CD8-positive, alpha-beta memory T cell (primary cell): ENCODE data around the gene KCTD21. TPM values are rescaled to one million over a fixed set of nuclear protein-coding genes. Genes with fewer than 3 reads are reported as not detected.
A peak's percentile ranks its signal among the peaks of the same experiment; 100 is the strongest.

Source experiments
- CTCF ChIA-PET: fragments of 350-600 bp; sonication (Branson Sonifier 250); formaldehyde crosslinking; loops from one replicate; lab custom pipeline; 2021; ENCODE audit warnings: antibody characterized with exemption; lab: Charles Lee
- POLR2A ChIA-PET: fragments of 350-600 bp; sonication (Branson Sonifier 250); formaldehyde crosslinking; loops from one replicate; lab custom pipeline; 2021; ENCODE audit warnings: antibody characterized with exemption; lab: Charles Lee
- DNase-seq, 5 donors: peaks; one replicate each; pipeline versions ENCODE4 v3.0.0 to v3.0.0-alpha.2; 2020 to 2022; ENCODE audit warnings: mixed read lengths in 1 of 5
- H3K27ac ChIP-seq: one replicate; pipeline ENCODE4 v1.7.0; 2013; ENCODE audit warnings: low read depth, mild to moderate bottlenecking, low read length, moderate library complexity
- H3K27me3 ChIP-seq: 2 replicates; pipeline ENCODE4 v1.7.0; 2013; ENCODE audit warnings: low read length, mild to moderate bottlenecking; ENCODE audit not compliant: insufficient read depth, poor library complexity, severe bottlenecking
- H3K36me3 ChIP-seq: 2 replicates; pipeline ENCODE4 v1.7.0; 2013; ENCODE audit warnings: mild to moderate bottlenecking, low read length, moderate library complexity; ENCODE audit not compliant: insufficient read depth
- H3K4me1 ChIP-seq: 2 replicates; pipeline ENCODE4 v1.7.0; 2013; ENCODE audit warnings: mild to moderate bottlenecking, low read length, moderate library complexity; ENCODE audit not compliant: insufficient read depth
- H3K4me3 ChIP-seq: 2 replicates; pipeline ENCODE4 v1.7.0; 2013; ENCODE audit warnings: mild to moderate bottlenecking, low read length
- H3K9me3 ChIP-seq: 2 replicates; pipeline ENCODE4 v1.7.0; 2013; ENCODE audit warnings: mild to moderate bottlenecking, low read length
- H3K27ac Mint-ChIP-seq, 8 donors: one replicate each; pipeline ENCODE4 v1.8.0; 2020 to 2021; ENCODE audit warnings: mixed read lengths in 8 of 8, mild to moderate bottlenecking in 6 of 8, inconsistent platforms in 3 of 8, moderate library complexity in 3 of 8
- H3K27me3 Mint-ChIP-seq, 2 donors: one replicate each; pipeline ENCODE4 v1.8.0; 2020 to 2021; ENCODE audit warnings: mixed read lengths in 2 of 2, mild to moderate bottlenecking in 1 of 2, moderate library complexity in 1 of 2
- H3K36me3 Mint-ChIP-seq, 3 donors: one replicate each; pipeline ENCODE4 v1.8.0; 2020 to 2021; ENCODE audit warnings: mixed read lengths in 3 of 3, inconsistent platforms in 1 of 3, mild to moderate bottlenecking in 1 of 3
- H3K4me1 Mint-ChIP-seq, 3 donors: one replicate each; pipeline ENCODE4 v1.8.0; 2020 to 2021; ENCODE audit warnings: mixed read lengths in 3 of 3, inconsistent platforms in 1 of 3, mild to moderate bottlenecking in 1 of 3
- H3K4me3 Mint-ChIP-seq, 7 donors: one replicate each; pipeline ENCODE4 v1.8.0; 2020 to 2021; ENCODE audit warnings: mixed read lengths in 7 of 7, mild to moderate bottlenecking in 6 of 7, moderate library complexity in 4 of 7, inconsistent platforms in 2 of 7
- H3K9me3 Mint-ChIP-seq, 5 donors: one replicate each; pipeline ENCODE4 v1.8.0; 2020 to 2022; ENCODE audit warnings: mixed read lengths in 5 of 5, mild to moderate bottlenecking in 3 of 5, moderate library complexity in 2 of 5, inconsistent platforms in 1 of 5
- polyA plus RNA-seq: library from polyadenylated mRNA; unstranded; fragments of 300-500 nt; fragmentation: Illumina TruSeq; gene quantifications from one replicate; pipeline ENCODE4 v1.2.3, GENCODE V29; 2021
- total RNA-seq, 2 experiments: library from RNA; stranded (reverse); gene quantifications; one replicate each; pipeline ENCODE4 v1.2.3, GENCODE V29; 2021

KCTD21 gene
- total and polyA plus RNA-seq, 3 experiments from 2014 or later, result 3.3 to 4.9 (median 4.6) TPM

DNA sequence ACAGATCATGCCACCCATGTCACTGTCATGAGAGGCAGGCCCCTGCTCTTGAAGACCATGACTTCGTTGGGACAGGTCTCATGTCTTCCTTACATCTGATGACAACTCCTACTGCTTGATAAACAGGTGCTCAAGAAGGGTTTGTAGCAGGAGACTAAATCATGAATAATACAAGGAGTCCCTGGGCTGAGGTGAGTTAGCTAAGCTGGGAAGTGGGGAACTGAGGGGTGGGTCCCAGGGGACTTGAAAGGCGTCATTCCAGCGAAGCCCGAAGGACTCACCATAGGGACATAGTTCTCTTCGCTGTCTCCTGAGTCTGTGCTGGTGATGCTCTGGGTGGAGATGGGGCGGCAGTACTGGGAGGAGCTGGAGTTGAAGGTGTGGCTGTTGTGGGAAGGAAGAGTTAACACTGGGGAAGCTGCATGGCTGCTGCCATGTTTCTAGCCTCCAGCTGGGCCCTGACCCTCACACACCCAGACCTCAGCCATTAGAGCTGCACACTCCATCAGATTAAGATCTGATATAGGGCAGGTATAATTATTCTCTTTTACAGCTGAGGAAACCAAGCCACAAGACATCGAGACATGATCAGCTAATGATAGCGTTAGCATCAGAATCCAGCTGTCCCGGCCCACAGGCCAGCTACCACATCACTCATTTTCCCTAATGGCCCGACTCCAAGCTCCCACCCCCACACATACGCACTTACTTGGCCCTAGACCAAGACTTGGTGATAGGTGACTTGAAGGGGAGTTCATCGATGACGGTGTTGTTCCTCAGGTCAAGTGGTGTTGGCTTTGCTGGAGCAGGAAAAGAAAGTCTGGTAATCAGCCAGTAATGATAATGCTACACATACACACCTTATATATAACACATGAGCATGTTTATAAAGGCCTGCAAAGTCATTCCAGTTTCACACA, 33.2 kb upstream of the KCTD21 start:
- Mint-ChIP-seq H3K4me3 (no peak overlapping the region), H3K36me3 (peaks cover 0 to 34% (median 13%) of the 10 kb centered on the region in 3 donors), H3K9me3 (no peaks in the 10 kb centered on the region), H3K27ac (peak overlapping the region in 4 of 8 donors; percentile 14 to 63 (median 38)), H3K27me3 (no peaks in the 10 kb centered on the region), H3K4me1 (no peaks in the 10 kb centered on the region)
- Histone ChIP-seq H3K27me3 (no peaks in the 10 kb centered on the region), H3K36me3 (no peaks in the 10 kb centered on the region), H3K4me1 (no peaks in the 10 kb centered on the region), H3K4me3 (no peak overlapping the region), H3K9me3 (no peaks in the 10 kb centered on the region), H3K27ac (no peak overlapping the region)
- CTCF ChIA-PET, result no interaction called here
- POLR2A ChIA-PET, result no interaction called here
- DNase-seq, result no peak

DNA sequence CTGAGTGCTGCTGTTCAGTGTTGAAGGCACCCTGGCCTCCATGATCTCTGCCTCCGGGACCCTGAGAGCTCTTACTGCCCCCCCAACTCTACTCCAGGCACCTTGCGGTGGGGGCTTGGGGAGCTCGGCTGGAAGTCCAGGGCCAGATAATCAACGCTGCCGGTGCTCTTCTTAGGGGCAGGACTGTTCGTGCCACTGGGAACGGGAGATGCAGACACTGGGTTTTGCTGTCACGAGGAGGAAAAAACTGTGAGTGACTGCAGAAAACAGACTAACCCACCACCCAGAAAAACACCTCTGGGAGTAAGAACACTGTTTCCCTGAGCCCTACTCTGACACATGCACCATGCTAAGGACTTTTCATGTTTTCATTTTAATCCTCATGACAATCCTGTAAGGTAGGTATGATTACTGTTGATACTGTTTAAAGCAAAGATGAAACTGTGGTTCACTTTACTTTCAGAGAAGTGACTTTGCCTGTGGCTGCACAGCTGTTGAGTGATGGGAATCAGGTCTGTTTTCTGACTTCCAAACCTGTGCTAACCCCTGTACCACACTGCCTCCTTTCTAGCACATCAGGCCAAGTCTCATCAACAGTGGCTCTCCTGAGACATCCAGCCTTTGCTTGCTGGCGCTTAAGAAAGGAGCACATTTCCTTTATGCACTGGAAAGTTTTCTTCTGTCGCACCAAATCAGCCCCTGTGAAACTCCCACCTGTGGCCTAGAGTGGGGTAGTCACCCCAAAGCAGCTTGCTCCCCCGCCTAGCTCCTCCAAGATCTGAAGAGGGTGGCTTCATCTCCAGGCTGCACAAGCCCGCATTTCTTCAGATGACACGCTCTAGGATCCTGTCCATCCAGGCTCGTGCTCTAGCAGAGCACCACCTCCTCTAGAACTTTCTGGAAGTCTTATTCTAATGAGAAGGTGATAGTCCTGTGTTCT, 32.1 kb upstream of the KCTD21 start:
- POLR2A ChIA-PET, result no interaction called here
- Histone ChIP-seq H3K9me3 (no peaks in the 10 kb centered on the region), H3K4me1 (no peaks in the 10 kb centered on the region), H3K27me3 (no peaks in the 10 kb centered on the region), H3K4me3 (no peak overlapping the region), H3K36me3 (no peaks in the 10 kb centered on the region), H3K27ac (no peak overlapping the region)
- no peak for DNase-seq
- CTCF ChIA-PET, result no interaction called here
- Mint-ChIP-seq H3K4me3 (no peak overlapping the region), H3K4me1 (no peaks in the 10 kb centered on the region), H3K27ac (peak overlapping the region in 6 of 8 donors; percentile 16 to 80 (median 58)), H3K27me3 (no peaks in the 10 kb centered on the region), H3K9me3 (no peaks in the 10 kb centered on the region), H3K36me3 (peaks cover 0 to 42% (median 13%) of the 10 kb centered on the region in 3 donors)

DNA sequence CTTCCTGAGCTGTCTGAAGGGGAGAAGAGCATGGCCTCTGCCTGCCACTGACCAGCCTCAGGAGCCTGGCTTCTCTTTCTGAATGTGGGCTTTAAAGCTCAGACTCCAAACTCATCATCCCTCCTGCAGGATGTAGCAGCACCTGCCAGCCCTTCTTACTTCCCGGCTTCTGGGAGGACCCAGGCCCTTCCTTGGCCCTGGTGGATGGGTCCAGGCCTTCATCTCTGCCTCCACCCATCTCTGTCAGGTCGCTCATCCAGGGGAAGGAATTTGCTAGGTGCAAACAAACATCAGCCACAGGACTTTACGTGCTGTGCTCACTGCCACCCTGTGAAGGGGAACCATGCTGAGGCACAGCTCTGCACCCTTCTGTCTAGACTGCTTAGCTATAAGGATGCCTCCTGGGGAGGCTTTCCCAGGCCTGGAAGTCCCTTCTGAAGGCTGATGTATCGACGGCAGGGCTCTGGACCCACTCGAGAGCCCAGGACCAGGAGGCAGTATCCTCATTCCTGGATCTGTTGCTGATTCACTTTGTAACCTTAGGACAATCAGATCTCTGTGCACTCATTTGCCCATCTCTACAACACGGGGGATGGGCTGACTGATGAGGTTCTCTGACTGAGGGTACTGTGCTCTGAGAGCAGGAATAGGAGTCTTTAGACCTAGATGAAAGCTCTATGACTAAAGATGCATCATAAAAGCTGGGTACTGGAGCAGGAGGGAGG, 31.2 kb upstream of the KCTD21 start:
- H3K27me3 ChIP-seq, result no peaks in the 10 kb centered on the region
- H3K4me3 ChIP-seq, result no peak overlapping the region
- Mint-ChIP-seq H3K27ac (peak overlapping the region in 1 of 8 donors; percentile 64), H3K4me3 (peak overlapping the region in 1 of 7 donors; percentile 4), H3K36me3 (peaks cover 0 to 46% (median 17%) of the 10 kb centered on the region in 3 donors), H3K9me3 (no peaks in the 10 kb centered on the region), H3K4me1 (no peaks in the 10 kb centered on the region), H3K27me3 (no peaks in the 10 kb centered on the region)
- H3K4me1 ChIP-seq, result no peaks in the 10 kb centered on the region
- H3K36me3 ChIP-seq, result no peaks in the 10 kb centered on the region
- DNase-seq, result no peak
- ChIA-PET CTCF (no interaction called here), POLR2A (no interaction called here)
- no peaks in the 10 kb centered on the region for H3K9me3 ChIP-seq
- no peak overlapping the region for H3K27ac ChIP-seq

DNA sequence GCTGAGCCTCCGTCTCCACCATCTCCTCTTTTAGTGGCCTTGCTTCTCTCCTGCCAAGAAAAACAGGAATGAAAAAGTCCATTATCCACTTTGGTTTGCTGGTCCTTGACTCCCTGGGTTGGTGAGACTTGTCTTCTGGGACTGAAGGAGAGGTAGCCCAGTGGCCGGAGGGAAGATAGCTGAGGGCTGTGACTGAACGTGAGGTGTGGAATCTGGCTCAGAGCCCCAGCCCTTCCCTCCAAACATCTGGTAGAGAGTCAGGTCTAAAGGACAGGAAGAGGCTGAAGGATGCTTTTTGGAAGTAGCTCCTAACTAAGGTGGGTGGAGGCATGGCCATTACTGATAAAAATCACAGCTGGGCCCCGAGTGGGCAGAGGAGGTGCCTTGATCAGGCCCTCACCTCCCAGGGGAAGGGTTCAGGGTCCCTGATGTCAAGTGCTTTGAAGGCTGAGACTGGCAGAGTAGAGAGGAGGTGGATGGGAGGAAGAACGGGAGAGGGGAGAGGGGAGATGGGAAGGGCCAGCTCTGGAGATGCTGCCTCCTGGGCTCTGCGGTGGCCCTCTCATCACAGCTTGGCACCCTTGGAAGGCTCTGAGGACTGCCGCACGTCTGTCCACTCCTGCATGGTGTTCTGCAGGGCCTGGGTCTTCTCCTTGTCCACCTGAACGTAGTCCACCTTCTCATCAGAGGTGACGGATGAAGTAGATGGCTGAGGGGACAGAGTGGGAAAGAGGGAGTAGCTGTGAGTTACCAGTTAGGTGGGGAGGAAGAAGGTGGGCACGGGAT, 30.5 kb upstream of the KCTD21 start:
- ChIA-PET CTCF (no interaction called here), POLR2A (no interaction called here)
- Histone ChIP-seq H3K27me3 (no peaks in the 10 kb centered on the region), H3K27ac (no peak overlapping the region), H3K36me3 (no peaks in the 10 kb centered on the region), H3K4me3 (no peak overlapping the region), H3K9me3 (no peaks in the 10 kb centered on the region), H3K4me1 (no peaks in the 10 kb centered on the region)
- Mint-ChIP-seq H3K4me3 (no peak overlapping the region), H3K4me1 (no peaks in the 10 kb centered on the region), H3K27me3 (no peaks in the 10 kb centered on the region), H3K9me3 (no peaks in the 10 kb centered on the region), H3K27ac (peak overlapping the region in 3 of 8 donors; percentile 10 to 84 (median 42)), H3K36me3 (peaks cover 0 to 44% (median 17%) of the 10 kb centered on the region in 3 donors)
- DNase-seq, result no peak

DNA sequence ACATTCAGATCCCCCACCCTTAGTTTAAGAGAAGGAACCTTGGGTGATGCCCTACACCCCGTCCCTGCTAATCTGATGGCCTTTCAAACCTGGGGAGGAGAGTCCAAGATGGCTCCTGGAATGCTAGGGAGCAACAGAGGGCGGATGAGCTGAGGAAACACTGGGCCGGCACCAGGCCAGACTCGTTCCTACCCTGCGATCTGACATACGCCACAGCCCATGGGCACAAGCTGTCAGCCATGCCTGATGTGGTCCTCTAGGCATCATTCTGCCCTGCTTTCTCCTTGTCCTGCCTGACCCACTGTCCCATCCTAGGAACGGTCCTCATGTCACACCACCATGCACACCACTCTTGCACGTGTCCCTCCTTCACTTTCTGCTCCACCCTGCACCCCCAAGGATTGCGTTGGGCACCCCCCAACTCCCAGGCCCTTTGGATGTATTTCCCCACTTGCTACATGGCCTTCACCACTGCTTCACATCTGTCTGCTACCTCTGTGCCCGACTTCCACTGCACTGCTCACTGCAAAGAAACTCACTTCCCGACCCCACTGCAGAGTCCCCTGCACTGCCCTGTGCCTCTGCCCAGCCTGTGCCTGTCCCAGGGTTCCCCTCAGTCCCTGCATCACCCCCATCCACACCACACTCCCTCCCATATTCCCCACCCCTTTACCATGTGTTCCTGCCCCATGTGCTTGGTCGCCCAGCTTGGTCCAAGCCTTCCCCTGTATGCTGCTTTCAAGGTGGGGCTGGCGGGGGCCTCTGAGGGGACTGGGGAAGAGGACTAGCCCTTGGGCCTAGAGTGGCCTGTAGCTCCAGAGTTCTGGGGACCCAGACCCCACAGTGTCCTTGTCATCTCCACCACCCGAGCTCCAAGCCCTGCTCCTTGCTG, 29.5 kb upstream of the KCTD21 start:
- ChIA-PET POLR2A (no interaction called here), CTCF (no interaction called here)
- Histone ChIP-seq H3K27ac (no peak overlapping the region), H3K9me3 (no peaks in the 10 kb centered on the region), H3K27me3 (no peaks in the 10 kb centered on the region), H3K36me3 (no peaks in the 10 kb centered on the region), H3K4me1 (no peaks in the 10 kb centered on the region), H3K4me3 (no peak overlapping the region)
- Mint-ChIP-seq H3K4me1 (no peaks in the 10 kb centered on the region), H3K4me3 (no peak overlapping the region), H3K36me3 (peaks cover 0 to 51% (median 15%) of the 10 kb centered on the region in 3 donors), H3K9me3 (no peaks in the 10 kb centered on the region), H3K27ac (peak overlapping the region in 2 of 8 donors; percentile 47 to 87), H3K27me3 (no peaks in the 10 kb centered on the region)
- DNase-seq, result no peak

DNA sequence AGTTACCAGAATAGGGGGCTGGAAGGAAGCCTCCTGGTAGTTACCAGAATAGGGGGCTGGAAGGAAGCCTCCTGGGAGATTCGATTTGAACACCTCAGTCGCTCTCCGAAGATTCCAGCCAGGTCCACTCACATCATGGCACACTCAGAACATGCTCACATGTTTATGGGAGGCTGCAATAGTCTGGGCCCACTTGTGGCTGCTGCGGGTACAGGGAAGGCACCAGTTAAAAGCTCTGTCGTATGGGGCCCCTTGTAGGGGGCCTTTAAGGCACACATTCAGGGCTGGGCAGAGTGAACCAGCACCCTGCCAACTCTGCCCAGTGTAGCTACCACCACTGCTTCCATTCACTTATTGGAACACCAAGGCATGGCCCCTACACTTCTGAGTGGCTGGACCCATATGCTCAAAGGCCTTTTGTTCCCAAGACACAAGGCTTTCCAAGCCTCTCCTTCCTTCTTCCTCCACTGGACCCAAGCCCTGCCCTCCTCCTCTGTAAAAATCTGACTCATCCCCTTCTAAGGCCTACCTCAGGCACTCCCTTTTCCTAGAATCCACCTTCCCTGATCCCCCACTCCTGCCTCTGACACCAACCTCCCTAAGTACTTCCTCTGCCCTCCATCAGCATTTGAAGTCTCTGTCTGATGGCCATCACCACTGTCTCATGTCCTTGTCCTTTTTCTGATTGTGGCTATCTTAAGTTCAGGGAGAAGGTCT, 28.3 kb upstream of the KCTD21 start:
- POLR2A ChIA-PET, result interaction anchor here (0.7 to 1.5 kb wide), 2 partner anchors 9 to 28 kb away, joined by 3 read pairs; partner anchors contain the start of genes KCTD21 and USP35
- Mint-ChIP-seq H3K27ac (peak overlapping the region in 3 of 8 donors; percentile 7 to 48 (median 34)), H3K9me3 (no peaks in the 10 kb centered on the region), H3K4me3 (no peak overlapping the region), H3K36me3 (peaks cover 0 to 52% (median 15%) of the 10 kb centered on the region in 3 donors), H3K27me3 (no peaks in the 10 kb centered on the region), H3K4me1 (peaks cover 2 to 11% (median 10%) of the 10 kb centered on the region in 3 donors)
- H3K27ac ChIP-seq, result no peak overlapping the region
- no peak overlapping the region for H3K4me3 ChIP-seq
- H3K36me3 ChIP-seq, result no peaks in the 10 kb centered on the region
- CTCF ChIA-PET, result no interaction called here
- H3K27me3 ChIP-seq, result no peaks in the 10 kb centered on the region
- DNase-seq, result no peak
- no peaks in the 10 kb centered on the region for H3K9me3 ChIP-seq
- H3K4me1 ChIP-seq, result no peaks in the 10 kb centered on the region
